ENCODE results near the gene RABL6.
A peak's percentile ranks its signal among the peaks of the same experiment; 100 is the strongest.
"Not testable (repeated sequence)": the region's sequence is repeated elsewhere in the genome, so short reads cannot be mapped to it uniquely, and the experiment has no call there.

Gene RABL6

GRCh38 chr9:136857581-136858412 lies 50.0 kb downstream of the RABL6 start:
- DNase-seq (ENCODE audit: low read depth), result no peak

GRCh38 chr9:136858452-136858843 lies 50.7 kb downstream of the RABL6 start:
- no peak for DNase-seq (ENCODE audit: low read depth)

- DNase-seq (ENCODE audit: low read depth), result no peak
Measured at GRCh38 chr9:136858844-136859757, 51.4 kb downstream of the RABL6 start.

GRCh38 chr9:136860529-136860928 lies 52.8 kb downstream of the RABL6 start:
- no peak for DNase-seq (ENCODE audit: low read depth)

- no peak for DNase-seq (ENCODE audit: low read depth)
Measured at GRCh38 chr9:136860933-136861873, 53.5 kb downstream of the RABL6 start.

- DNase-seq (ENCODE audit: low read depth), result no peak
Measured at GRCh38 chr9:136861874-136862457, 54.2 kb downstream of the RABL6 start.

GRCh38 chr9:136862849-136863622 lies 55.3 kb downstream of the RABL6 start:
- DNase-seq (ENCODE audit: low read depth), result no peak

GRCh38 chr9:136863623-136864273 lies 56.0 kb downstream of the RABL6 start:
- no peak for DNase-seq (ENCODE audit: low read depth)

GRCh38 chr9:136865041-136865767 lies 57.5 kb downstream of the RABL6 start:
- no peak for DNase-seq (ENCODE audit: low read depth)

GRCh38 chr9:136865768-136866103 lies 58.0 kb downstream of the RABL6 start:
- no peak for DNase-seq (ENCODE audit: low read depth)

GRCh38 chr9:136866898-136867421 lies 59.2 kb downstream of the RABL6 start:
- DNase-seq (ENCODE audit: low read depth), result not testable (repeated sequence)

GRCh38 chr9:136867480-136867879 lies 59.7 kb downstream of the RABL6 start:
- no peak for DNase-seq (ENCODE audit: low read depth)

GRCh38 chr9:136867917-136868316 lies 60.2 kb downstream of the RABL6 start:
- no peak for DNase-seq (ENCODE audit: low read depth)

GRCh38 chr9:136868644-136869043 lies 60.9 kb downstream of the RABL6 start:
- no peak for DNase-seq (ENCODE audit: low read depth)

- not testable (repeated sequence) for DNase-seq (ENCODE audit: low read depth)
Measured at GRCh38 chr9:136869611-136870010, 61.9 kb downstream of the RABL6 start.

- no peak for DNase-seq (ENCODE audit: low read depth)
Measured at GRCh38 chr9:136875155-136875554, 67.4 kb downstream of the RABL6 start.

- no peak for DNase-seq (ENCODE audit: low read depth)
Measured at GRCh38 chr9:136876476-136876875, 68.7 kb downstream of the RABL6 start.

GRCh38 chr9:136880651-136881050 lies 72.9 kb downstream of the RABL6 start:
- DNase-seq (ENCODE audit: low read depth), result no peak

GRCh38 chr9:136881691-136882108 lies 74.0 kb downstream of the RABL6 start:
- peak; percentile 56 for DNase-seq (ENCODE audit: low read depth)
